ENCODE data around the gene FUT7. TPM values are rescaled to one million over a fixed set of nuclear protein-coding genes. Genes with fewer than 3 reads are reported as not detected.

The FUT7 gene
- total RNA-seq, 6 donors from 2014 or later: 0.94 to 2.3 (median 2.0) TPM; not detected in 1

- H3K27ac ChIP-seq: peak overlapping the region; percentile 30 to 79 (median 66)
- peaks cover 31 to 47% (median 38%) of the 10 kb centered on the region in 4 donors for H3K4me1 ChIP-seq
- no peaks in the 10 kb centered on the region for H3K9me3 ChIP-seq
- WGBS, 2 donors: 20 to 56% methylated on average over 5 to 16 of the region's 16 CpGs
- H3K27me3 ChIP-seq: peaks cover 0 to 20% (median 2%) of the 10 kb centered on the region in 4 donors
- peaks cover 0 to 35% (median 21%) of the 10 kb centered on the region in 4 donors for H3K36me3 ChIP-seq
- peak overlapping the region; percentile 1 to 25 (median 11) for H3K4me3 ChIP-seq
- no peak for ATAC-seq (ENCODE audit: low FRiP score in 2 of 2)
- peak in 1 of 2 donors; percentile 73 for DNase-seq
- TF ChIP-seq EP300 (IDR thresholded peaks at IDR 0.05): peak in 1 of 4 donors; percentile 8
- no peak for TF ChIP-seq POLR2A (IDR thresholded peaks at IDR 0.05)
Measured at GRCh38 chr9:137041124-137041523, 9.2 kb upstream of the FUT7 start.

GRCh38 chr9:137040568-137040967 is 8.7 kb upstream of the FUT7 start:
- Histone ChIP-seq H3K27ac (peak overlapping the region; percentile 30 to 79 (median 66)), H3K4me3 (peak overlapping the region in 3 of 4 donors; percentile 7 to 25 (median 15)), H3K36me3 (peaks cover 0 to 35% (median 21%) of the 10 kb centered on the region in 4 donors), H3K4me1 (peaks cover 29 to 43% (median 35%) of the 10 kb centered on the region in 4 donors), H3K9me3 (no peaks in the 10 kb centered on the region), H3K27me3 (peaks cover 0 to 16% (median 2%) of the 10 kb centered on the region in 4 donors)
- WGBS, 2 donors: 77 to 83% methylated on average over 9 to 21 of the region's 23 CpGs
- TF ChIP-seq CTCF (IDR thresholded peaks at IDR 0.05) (no peak), POLR2A (IDR thresholded peaks at IDR 0.05) (no peak), POLR2AphosphoS5 (IDR thresholded peaks at IDR 0.05) (no peak), EP300 (IDR thresholded peaks at IDR 0.05) (no peak)
- peak in 1 of 2 donors; percentile 73 for DNase-seq
- no peak for ATAC-seq (ENCODE audit: low FRiP score in 2 of 2)

GRCh38 chr9:137039611-137040366 is 7.9 kb upstream of the FUT7 start:
- Histone ChIP-seq H3K9me3 (no peaks in the 10 kb centered on the region), H3K27ac (peak overlapping the region in 2 of 4 donors; percentile 77 to 79), H3K4me1 (peaks cover 29 to 43% (median 35%) of the 10 kb centered on the region in 4 donors), H3K36me3 (peaks cover 0 to 35% (median 21%) of the 10 kb centered on the region in 4 donors), H3K27me3 (peaks cover 0 to 10% (median under 1%) of the 10 kb centered on the region in 4 donors), H3K4me3 (no peak overlapping the region)
- ATAC-seq (ENCODE audit: low FRiP score in 2 of 2) (no peak), DNase-seq (peak in 1 of 2 donors; percentile 77)
- 87 to 96% methylated on average over 18 to 32 of the region's 32 CpGs for WGBS, 2 donors
- TF ChIP-seq CTCF (IDR thresholded peaks at IDR 0.05): no peak
- TF ChIP-seq EP300 (IDR thresholded peaks at IDR 0.05): no peak
- no peak for TF ChIP-seq POLR2A (IDR thresholded peaks at IDR 0.05)
- no peak for TF ChIP-seq POLR2AphosphoS5 (IDR thresholded peaks at IDR 0.05)

- no peak for DNase-seq
- no peaks in the 10 kb centered on the region for H3K9me3 ChIP-seq
- no peak for ATAC-seq (ENCODE audit: low FRiP score in 2 of 2)
- WGBS, 2 donors: 84 to 87% methylated on average over 9 of the region's 9 CpGs
- no peak overlapping the region for H3K27ac ChIP-seq
- H3K4me3 ChIP-seq: no peak overlapping the region
- TF ChIP-seq POLR2A (IDR thresholded peaks at IDR 0.05) (no peak), CTCF (IDR thresholded peaks at IDR 0.05) (no peak), EP300 (IDR thresholded peaks at IDR 0.05) (no peak), POLR2AphosphoS5 (IDR thresholded peaks at IDR 0.05) (no peak)
- H3K27me3 ChIP-seq: peaks cover 0 to 1% (median 0%) of the 10 kb centered on the region in 4 donors
- peaks cover 0 to 35% (median 21%) of the 10 kb centered on the region in 4 donors for H3K36me3 ChIP-seq
- peaks cover 25 to 42% (median 36%) of the 10 kb centered on the region in 4 donors for H3K4me1 ChIP-seq
Measured at GRCh38 chr9:137038916-137039315, 7.0 kb upstream of the FUT7 start.

GRCh38 chr9:137037483-137037882 is 5.6 kb upstream of the FUT7 start:
- no peak overlapping the region for H3K27ac ChIP-seq
- H3K9me3 ChIP-seq: no peaks in the 10 kb centered on the region
- 84 to 90% methylated on average over 10 of the region's 10 CpGs for WGBS, 2 donors
- DNase-seq: no peak
- no peak overlapping the region for H3K4me3 ChIP-seq
- peaks cover 20 to 38% (median 34%) of the 10 kb centered on the region in 4 donors for H3K4me1 ChIP-seq
- ATAC-seq (ENCODE audit: low FRiP score in 2 of 2): no peak
- peaks cover 0 to 35% (median 21%) of the 10 kb centered on the region in 4 donors for H3K36me3 ChIP-seq
- TF ChIP-seq CTCF (IDR thresholded peaks at IDR 0.05) (no peak), POLR2A (IDR thresholded peaks at IDR 0.05) (no peak), POLR2AphosphoS5 (IDR thresholded peaks at IDR 0.05) (no peak), EP300 (IDR thresholded peaks at IDR 0.05) (no peak)
- H3K27me3 ChIP-seq: no peaks in the 10 kb centered on the region
